Activated CD4-positive, alpha-beta T cell treated with anti-CD3 and anti-CD28 coated beads, Interleukin-10, Interleukin-2, amounts not matched to agents 100 ng/mL and 50 ng/mL, durations not matched to agents 16 hours and 8 hours (primary cell): ENCODE measurements around the gene CHRM4.
"Not testable (repeated sequence)": the region's sequence is repeated elsewhere in the genome, so short reads cannot be mapped to it uniquely, and the experiment has no call there.

Experiments used
- DNase-seq: peaks from one replicate; pipeline ENCODE4 v3.0.0-alpha.2; 2020

The CHRM4 gene

GRCh38 chr11:46381819-46382645 lies 9.5 kb downstream of the CHRM4 start:
- DNase-seq = no peak

GRCh38 chr11:46381048-46381818 lies 10.3 kb downstream of the CHRM4 start, which contains the start of gene MDK:
TSS of gene MDK (plus strand) at chr11:46381669. CDS start at chr11:46382058, 389 bp downstream.
- DNase-seq = no peak

DNA sequence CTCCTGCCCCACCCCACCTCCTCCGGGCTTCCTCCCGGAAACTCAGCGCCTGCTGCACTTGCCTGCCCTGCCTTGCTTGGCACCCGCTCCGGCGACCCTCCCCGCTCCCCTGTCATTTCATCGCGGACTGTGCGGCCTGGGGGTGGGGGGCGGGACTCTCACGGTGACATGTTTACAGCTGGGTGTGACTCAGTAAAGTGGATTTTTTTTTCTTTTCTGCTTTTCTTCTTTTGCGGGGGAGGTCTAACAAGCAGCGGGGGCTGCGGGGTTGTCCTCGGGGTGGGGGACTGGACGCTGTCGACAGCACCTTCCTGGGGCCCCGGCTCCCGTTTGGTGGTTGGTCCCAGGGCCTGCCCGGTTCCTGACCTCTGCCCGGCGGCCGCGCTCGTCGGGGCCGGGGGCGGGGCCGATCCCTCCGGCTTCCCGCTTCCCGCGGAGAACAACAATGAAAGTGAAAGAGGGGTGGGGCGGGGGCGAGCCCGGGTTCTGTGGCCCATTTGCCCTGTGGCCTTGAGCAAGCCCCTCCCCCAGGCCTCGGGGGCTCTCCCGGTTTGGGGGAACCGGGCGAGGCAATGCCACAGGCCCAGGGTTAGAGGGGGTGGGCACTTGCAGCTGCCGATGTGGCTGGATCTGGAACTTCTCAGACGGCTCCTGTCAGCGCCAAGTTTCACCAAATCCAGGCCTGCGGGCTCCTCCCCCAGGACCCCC lies 11.1 kb downstream of the CHRM4 start:
- peak; percentile 63 for DNase-seq

GRCh38 chr11:46379482-46380293 lies 11.9 kb downstream of the CHRM4 start:
- not testable (repeated sequence) for DNase-seq

DNA sequence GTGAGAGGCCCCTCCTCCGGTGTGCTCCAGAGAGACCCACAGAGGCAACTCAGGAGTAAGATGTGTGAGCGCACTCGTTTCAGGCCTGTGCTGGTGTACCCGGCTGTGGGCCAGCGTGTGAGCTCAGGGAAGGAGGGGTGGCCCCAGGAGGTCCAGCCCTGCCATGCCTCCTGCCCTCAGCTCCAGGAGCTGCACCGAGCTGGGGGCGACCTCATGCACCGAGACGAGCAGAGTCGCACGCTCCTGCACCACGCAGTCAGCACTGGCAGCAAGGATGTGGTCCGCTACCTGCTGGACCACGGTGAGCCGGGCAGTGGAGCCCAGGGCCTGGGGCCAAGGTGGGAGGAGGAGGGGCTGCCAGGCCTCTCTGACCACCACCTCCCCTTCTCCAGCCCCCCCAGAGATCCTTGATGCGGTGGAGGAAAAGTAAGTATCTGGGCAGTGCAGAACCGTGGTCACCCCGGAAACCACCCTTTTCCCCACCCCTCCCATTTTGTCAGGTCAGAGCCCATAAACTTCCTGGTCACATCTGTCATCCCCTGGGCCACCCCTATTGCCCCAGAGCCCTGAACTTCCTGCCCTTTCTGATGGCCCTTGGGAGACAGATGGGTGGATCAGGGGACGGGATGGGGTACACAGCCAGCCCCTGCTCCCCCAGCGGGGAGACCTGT lies 12.6 kb downstream of the CHRM4 start:
- no peak for DNase-seq

DNA sequence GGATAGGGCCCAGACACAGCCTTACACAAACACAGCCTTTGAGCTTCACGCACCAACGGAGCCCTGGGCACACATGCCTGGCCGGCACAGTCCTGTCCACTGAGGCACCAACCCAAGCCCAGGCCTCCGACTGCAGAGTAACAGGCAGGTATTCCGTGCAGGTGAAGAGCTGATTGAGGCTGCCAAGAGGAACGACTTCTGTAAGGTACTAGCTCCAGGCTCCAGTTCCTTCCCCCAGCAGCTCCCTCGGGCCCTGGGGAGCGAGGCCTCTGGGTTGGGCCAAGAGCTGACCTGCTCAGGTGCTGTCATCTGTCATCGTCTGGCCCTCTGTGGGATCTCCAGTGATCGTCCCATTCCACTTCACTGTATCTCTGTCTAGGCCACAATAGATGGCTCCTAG lies 13.3 kb downstream of the CHRM4 start:
- no peak for DNase-seq

GRCh38 chr11:46377831-46378230 lies 13.7 kb downstream of the CHRM4 start:
- DNase-seq = no peak

GRCh38 chr11:46377290-46377689 lies 14.3 kb downstream of the CHRM4 start:
- no peak for DNase-seq

- no peak for DNase-seq
Measured at GRCh38 chr11:46376258-46377050, 15.1 kb downstream of the CHRM4 start.

DNA sequence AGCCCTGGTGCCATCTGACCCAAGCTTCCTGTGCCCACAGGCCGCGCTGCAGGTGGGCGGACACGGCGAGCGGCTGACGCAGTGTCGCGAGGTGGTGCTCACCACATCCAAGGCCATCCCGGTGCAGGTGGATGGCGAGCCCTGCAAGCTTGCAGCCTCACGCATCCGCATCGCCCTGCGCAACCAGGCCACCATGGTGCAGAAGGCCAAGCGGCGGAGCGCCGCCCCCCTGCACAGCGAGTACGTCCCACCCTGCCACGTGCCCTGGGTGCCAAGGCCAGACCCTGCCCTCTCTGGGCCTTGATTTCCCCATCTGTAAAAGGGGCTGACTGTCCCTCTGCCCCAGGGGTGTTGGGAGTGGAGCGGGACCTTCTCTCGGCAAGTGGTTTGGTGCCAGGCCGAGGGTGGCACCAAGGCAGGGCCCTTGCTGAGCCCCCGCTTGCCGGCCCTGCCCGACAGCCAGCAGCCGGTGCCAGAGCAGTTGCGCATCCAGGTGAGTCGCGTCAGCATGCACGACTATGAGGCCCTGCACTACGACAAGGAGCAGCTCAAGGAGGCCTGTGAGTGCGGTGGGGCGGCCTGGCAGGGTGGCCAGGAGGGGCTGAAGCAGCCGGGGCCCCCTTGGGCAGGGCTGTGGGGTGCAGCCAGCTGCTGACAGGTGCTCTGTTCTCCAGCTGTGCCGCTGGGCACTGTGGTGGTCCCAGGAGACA lies 16.0 kb downstream of the CHRM4 start:
- no peak for DNase-seq

GRCh38 chr11:46374815-46375214 lies 16.8 kb downstream of the CHRM4 start:
- DNase-seq = no peak

DNA sequence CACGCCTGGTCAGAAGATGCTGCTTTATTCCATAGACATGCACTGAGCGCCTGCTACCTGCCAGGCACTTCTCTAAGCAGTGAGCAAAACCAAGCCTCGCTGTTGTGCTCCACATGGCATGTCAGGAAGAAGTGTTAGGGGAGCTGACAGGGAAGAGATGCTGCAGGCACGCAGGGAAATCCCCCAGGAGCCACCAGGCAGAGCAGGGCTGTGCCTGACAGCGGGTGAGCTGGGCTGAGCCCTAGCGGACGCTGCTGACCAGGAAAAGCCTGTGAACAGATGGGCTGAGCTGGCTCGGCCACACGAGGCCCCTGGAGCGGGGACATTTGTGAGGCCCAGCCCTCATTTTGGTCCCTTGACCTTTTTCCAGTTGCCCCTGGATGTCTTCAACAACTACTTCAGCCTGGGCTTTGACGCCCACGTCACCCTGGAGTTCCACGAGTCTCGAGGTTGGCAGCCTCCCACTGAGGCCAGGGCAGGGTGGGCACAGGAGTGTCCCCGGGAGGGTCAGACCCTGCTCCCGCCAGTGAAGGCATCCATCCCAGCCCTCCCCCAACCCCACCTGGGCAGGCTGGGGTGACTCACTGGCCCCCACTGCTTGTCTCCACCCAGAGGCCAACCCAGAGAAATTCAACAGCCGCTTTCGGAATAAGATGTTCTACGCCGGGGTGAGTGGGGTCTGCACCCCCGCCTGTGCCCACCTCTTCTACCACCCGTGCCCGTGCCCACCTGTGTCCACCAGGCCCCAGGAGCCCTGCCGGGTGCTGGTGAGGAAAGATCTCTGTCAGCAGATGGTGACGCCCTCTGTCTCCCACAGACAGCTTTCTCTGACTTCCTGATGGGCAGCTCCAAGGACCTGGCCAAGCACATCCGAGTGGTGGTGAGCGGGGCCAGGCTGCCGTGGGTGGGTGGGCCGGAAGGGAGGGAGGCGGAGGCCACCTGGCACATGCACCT lies 17.5 kb downstream of the CHRM4 start:
- DNase-seq = no peak

DNA sequence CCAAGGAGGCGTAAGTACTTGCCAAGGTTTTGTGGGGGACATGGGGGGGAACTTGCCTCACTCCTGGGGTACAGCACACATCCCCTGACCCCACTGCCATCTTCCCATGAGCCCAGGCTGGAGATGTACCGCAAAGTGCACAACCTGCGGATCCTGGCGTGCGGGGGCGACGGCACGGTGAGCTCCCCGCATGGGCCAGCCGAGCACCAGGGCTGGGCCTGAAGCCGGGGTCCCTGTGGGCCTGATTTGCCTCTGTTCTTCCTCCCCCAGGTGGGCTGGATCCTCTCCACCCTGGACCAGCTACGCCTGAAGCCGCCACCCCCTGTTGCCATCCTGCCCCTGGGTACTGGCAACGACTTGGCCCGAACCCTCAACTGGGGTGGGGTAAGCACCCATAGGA lies 19.1 kb downstream of the CHRM4 start:
- not testable (repeated sequence) for DNase-seq

GRCh38 chr11:46372086-46372485 lies 19.5 kb downstream of the CHRM4 start:
- no peak for DNase-seq

DNA sequence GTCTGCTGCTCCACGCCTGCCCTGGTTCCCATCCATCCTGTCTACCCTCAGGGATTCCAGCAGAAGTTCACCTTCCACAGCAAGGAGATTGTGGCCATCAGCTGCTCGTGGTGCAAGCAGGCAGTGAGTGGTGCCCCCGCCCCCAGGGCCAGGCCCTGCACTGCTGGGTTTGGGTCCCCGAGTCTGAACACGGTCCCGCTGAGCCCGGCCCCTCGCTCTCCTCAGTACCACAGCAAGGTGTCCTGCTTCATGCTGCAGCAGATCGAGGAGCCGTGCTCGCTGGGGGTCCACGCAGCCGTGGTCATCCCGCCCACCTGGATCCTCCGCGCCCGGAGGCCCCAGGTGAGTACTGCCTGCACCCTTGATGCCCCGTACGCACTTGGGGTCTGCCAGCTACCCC lies 20.3 kb downstream of the CHRM4 start:
- not testable (repeated sequence) for DNase-seq

DNA sequence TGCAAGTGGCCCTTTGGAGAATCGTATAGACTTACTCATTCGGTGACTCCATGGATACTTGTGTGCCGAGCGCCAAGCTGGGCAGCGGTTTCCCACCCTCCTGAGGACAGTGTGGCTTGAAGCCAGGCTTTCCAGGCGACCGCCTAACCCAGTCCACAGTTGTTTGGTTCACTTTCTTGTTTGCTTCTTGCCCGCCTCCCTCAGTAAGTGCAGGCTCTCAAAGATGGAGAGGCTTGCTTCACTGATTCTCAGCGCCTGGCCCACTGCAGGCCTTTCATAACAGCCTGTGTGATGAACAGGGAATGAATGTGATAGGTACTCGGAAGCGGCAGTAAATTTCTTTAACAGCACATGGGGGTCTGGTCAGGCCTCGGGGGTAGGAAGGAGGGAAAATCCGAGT lies 21.3 kb downstream of the CHRM4 start:
- DNase-seq = no peak

DNA sequence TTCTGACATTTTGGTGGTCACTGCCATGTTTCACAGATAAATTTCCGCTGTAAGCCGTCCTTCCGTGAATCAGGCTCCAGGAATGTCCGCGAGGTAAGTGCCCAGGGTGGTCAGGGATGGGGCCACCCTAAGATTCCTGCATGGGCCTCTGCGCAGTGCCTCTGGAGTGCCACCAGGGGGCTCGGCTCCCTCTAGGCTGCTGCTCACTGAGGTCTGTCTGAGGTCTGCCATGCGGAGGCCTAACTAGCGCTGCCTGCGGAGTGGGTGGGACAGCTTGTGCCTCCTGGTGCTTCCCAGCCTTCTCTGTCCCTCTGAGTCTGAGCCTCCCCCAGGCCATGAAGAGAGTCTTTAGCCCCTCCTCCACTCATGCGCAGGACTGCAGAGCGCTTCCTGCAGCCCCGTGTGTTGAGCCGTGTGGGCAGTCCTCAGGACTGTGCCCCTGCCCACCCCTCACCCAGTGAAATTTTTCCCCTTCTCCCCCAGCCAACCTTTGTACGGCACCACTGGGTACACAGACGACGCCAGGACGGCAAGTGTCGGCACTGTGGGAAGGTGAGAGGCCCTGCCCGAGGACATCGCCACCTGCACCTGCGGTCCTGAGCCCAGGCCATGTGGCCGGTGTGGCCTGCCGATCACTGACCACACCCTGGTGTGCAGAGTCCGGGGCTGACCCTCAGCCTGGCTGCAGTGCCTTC lies 22.0 kb downstream of the CHRM4 start:
- peak; percentile 64 for DNase-seq

GRCh38 chr11:46367916-46368267 lies 23.7 kb downstream of the CHRM4 start:
- DNase-seq = no peak
